ENCODE measurements around the gene HSD17B8.

HSD17B8 gene

DNA sequence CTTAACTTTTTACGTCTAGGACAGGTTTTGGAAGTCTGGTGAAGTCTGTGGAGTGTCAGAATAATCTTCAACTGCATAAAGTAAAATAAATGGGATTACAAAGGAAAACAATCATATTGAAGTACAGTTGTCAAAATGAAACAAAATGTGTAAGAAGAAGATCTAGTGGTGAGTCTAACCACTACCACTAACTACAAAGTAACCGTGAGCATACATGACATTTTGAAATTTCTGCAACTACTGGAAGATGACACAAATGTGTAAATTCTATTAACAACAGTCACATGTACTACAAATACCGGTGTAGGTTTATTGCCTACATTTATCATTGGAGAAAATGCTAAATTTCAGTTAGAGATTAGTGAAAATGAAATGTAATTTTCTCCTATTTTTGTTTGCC is 37.5 kb downstream of the HSD17B8 start:
- no peak for DNase-seq (ENCODE audit: low read depth)

DNA sequence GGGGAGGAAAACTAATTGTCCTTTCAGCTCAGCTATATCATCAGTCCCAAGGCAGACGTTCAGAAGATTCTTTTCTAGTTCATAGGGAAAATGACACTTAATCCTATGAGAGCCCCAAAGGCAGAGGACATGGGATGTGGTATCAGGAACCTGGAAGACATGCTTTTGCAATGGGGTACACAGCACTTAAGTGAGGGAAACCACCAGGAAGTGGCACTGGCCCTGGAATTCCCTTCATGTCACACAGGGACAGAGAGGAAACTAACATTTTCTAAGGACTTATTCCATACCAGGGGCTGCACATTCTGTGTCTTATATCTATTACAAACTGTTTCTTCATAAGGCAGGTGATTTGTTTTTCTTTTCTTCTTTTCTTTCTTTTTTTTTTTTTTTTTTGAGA is 39.0 kb downstream of the HSD17B8 start:
- DNase-seq (ENCODE audit: low read depth), result no peak

DNA sequence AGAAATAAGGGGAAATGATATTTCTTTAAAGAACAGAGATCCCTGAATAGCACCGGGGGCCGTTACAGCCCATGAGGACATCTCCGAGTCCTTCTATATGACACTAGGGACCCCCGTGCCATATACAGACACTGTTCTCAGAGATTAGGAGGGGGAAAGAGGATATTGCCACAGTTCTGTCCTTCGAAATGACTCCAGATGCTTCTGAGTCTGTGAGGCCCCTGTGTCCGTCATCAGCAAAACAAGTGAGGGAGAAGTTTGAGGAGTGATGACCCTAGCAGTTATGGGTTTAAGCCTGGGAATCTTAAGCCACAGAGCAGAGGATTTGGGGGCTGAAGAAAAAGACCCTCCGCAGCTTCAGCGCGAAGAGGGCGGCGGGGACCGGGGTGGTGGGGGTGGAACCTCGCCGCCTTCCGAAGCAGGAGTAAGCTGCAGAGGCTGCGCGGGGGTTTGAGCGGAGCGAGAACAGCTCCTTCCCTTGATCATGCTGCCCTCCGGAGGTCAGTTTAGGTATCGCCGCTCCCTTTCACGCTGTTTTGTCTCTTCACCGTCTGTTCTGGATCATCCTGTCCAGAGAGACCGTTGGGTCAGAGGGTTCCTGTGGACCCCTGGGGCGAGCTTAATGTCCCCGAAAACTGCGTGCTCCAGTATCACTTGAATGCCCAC is 43.7 kb downstream of the HSD17B8 start:
- peak; percentile 77 for DNase-seq (ENCODE audit: low read depth)

DNA sequence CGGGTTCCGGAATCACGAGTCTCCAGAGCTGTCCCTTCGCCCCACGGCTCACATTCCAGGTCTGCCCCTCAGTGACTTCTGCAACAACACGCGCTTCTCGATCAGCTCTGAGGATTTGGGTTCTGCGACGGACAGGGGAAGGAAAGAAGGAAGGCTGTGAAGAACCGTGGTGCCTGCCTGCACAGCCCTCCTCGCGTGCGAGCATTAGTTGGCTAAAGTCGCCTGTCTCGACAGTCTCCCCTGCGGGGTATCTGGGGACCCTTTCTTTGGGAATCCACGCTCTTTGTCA is 44.1 kb downstream of the HSD17B8 start:
- DNase-seq (ENCODE audit: low read depth), result no peak

DNA sequence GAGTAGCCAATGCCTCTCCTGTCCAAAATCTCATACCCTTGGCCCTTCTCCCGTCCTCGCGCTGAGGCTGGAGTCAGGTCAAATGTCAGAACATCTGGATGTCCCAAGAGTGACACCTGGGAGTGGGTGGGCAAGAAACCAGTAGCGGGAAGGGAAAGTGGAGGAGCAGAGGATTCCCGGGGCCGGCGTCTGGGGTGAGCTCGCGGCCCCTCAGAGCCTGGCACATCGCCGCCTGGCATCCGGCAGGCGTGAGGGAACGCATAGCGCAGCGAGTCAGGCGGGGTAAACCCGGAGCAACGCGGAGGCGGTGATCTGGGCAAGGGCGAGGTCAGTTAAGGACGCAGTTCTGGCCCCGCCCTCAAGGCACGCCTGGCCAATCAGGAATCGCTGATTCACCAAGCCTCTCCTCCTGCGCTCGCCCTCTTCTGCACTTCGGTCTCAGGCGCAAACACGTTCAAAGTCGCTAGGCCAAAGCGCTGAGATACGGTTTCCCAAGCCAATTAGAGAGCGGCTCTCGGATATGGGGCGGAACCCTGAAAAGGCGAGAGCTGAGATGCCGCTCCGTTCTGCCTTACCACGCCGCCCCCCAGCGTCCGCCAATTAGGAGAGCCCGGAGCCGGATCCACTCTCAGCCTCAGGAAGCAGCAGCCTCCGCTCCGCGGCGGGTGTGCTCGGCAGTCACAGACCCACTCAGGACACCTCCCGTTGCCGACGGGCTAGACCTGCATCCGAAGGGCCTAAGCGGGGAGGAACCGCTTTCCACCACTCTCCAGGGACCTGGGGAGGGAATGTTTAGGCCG is 44.7 kb downstream of the HSD17B8 start:
- DNase-seq (ENCODE audit: low read depth), result peak; percentile 100

DNA sequence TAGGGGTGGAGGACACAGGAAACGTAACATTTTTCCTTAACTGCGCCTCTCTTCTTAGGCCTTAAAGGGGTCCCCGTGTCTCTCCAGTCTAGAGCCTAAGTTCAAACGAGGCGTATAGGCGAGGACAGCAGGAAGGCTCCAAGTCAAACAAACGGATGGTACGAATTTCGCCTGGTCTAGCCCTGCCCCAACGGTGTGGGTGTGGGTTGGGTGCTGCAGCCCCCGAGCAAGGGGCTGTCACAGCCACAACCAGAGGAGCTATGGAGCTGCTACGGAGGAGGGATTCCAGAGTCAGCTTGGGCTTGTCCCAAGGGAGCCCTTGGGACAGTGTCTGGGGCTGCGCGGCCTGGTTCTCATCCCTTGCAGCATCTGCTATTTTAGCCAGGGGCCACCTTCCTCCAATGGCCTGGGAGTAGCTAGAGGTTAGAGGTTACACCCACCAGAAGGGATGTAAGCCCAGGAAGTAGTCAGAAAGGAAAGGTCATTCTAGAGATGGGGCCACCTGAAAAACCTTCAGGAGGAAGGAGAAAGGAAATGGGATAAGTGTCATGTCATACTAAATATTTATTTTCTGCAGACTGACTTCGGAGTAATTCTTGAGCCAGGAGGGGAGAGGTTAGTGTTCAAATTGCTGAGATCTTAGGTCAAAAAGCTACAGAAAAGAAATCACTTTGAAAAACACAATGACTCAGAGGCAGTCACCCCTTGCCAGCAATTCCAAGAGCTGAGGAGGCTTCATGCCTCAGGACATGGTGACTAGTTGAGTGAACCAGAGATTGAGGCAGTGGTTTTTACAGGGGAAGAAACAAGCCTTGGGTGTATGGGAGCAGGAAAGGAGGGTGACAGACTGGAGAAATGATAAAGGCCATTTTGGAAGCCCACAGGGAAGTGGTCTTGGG is 45.5 kb downstream of the HSD17B8 start:
- DNase-seq (ENCODE audit: low read depth), result peak; percentile 54

DNA sequence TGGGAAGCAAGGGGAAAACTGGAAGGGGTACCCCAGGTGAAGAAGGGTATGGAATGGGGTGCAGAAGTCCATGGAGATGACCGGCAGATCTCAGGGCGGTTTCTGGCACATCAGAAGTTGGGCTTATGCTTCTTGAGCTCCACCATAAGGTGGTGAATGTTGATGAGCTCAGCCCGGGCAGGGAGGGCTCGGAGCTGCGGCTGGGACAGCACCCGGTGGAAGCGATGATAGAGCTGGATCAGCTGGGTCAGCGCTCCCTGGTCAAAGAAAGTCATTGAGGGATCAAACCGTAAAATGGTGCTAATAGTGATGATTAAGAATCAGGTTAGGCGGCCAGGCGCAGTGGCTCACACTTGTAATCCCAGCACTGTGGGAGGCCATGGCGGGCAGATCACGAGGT is 46.3 kb downstream of the HSD17B8 start:
- DNase-seq (ENCODE audit: low read depth), result no peak

DNA sequence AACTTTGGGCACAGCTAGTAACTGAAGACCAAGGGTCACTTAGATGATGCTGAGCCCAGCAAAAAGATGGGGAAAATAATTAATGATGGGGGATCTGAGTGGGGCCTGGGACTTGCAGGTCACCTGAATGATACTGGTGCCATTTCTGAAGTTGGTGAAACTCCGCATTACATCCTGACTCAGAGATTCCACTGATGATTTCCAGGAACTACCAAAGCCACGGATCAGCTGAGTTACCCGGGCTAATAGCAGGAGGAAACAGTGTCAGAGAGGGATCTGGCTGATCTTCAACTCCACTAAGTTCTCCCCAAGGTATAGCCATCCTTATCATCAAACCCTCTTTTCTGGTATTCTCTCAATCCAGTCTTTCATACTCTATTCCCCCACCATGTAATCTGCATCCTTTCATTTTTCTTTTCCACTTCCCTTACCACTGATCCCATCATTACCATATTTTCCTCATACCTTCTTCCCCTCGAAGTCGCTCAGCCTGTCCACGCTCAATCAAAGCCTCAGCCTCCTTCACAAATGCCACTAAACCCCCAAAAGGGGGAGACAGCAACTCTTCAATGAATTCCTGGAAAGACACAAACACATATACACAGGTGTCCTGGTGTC is 47.0 kb downstream of the HSD17B8 start:
- DNase-seq (ENCODE audit: low read depth), result no peak

DNA sequence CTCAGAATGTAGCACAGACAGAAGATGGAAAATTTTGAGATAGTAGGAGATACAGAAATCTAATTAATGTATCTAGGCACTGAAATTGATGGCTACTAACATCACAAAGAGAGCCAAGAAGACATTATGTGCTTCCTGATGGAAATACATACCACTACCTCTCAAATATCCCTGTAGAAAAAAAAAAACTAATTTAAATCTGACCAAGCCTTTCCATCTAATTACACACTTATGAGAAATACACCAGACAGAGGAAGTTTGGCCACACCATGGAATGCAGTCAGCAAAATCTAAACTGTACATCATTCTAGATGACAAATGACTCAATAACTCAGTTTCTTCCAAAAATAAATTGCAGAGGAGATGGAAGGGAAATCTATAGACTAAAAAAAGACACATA is 48.3 kb downstream of the HSD17B8 start:
- DNase-seq (ENCODE audit: low read depth), result no peak

DNA sequence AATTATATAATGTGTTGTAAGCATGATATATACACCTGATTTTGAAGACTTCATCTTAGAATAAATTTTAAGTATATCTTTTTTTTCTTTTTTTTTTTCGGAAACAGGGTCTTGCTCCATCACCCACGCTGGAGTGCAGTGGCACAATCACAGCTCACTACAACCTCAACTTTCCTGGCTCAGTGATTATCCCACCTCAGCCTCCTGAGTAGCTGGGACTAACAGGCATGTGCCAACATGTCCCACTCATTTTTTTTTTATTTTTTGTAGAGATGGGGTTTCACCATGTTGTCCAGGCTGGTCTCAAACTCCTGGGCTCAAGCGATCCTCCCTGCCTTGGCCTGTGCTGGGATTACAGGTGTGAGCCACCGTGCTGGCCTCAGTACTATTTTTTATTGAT is 50.1 kb downstream of the HSD17B8 start:
- DNase-seq (ENCODE audit: low read depth), result no peak

All from fibroblast of the conjunctiva (primary cell).